Trophoblast cell (in vitro differentiated cells and primary cell): ENCODE data around the gene ULBP2.
"Not testable (repeated sequence)": the region's sequence is repeated elsewhere in the genome, so short reads cannot be mapped to it uniquely, and the experiment has no call there.

Experiments used
- DNase-seq, 2 donors: peaks; one replicate each; pipeline ENCODE4 v3.0.0-alpha.2; 2016
- H2AFZ ChIP-seq: 2 replicates; pipeline ENCODE4 v1.6.1; 2013; ENCODE audit warnings: low read length, moderate library complexity, mild to moderate bottlenecking; ENCODE audit not compliant: insufficient read depth, poor library complexity
- H2AK5ac ChIP-seq: 2 replicates; pipeline ENCODE4 v1.6.1; 2013; ENCODE audit warnings: mild to moderate bottlenecking, low read length
- H2BK120ac ChIP-seq: 2 replicates; pipeline ENCODE4 v1.6.1; 2013; ENCODE audit warnings: low read length, mild to moderate bottlenecking, moderate library complexity; ENCODE audit not compliant: insufficient read depth, poor library complexity
- H2BK12ac ChIP-seq: 2 replicates; pipeline ENCODE4 v1.6.1; 2013; ENCODE audit warnings: mild to moderate bottlenecking, low read length, moderate library complexity
- H2BK5ac ChIP-seq: 2 replicates; pipeline ENCODE4 v1.6.1; 2013; ENCODE audit warnings: low read length, low read depth, moderate library complexity, mild to moderate bottlenecking; ENCODE audit not compliant: poor library complexity
- H3K14ac ChIP-seq: 2 replicates; pipeline ENCODE4 v1.6.1; 2013; ENCODE audit warnings: mild to moderate bottlenecking, low read length
- H3K18ac ChIP-seq: 2 replicates; pipeline ENCODE4 v1.6.1; 2013; ENCODE audit warnings: mild to moderate bottlenecking, low read length
- H3K23ac ChIP-seq: 2 replicates; pipeline ENCODE4 v1.6.1; 2013; ENCODE audit warnings: low read length
- H3K27ac ChIP-seq: 2 replicates; pipeline ENCODE4 v1.5.1; 2013; ENCODE audit warnings: low read depth, mild to moderate bottlenecking, inconsistent platforms, low read length, moderate library complexity
- H3K27me3 ChIP-seq: 2 replicates; pipeline ENCODE4 v1.6.1; 2013; ENCODE audit warnings: inconsistent platforms, mild to moderate bottlenecking, low read length, moderate library complexity; ENCODE audit not compliant: insufficient read depth
- H3K36me3 ChIP-seq, 2 experiments: 1 replicate in 1 of 2; 2 replicates in 1 of 2; pipeline ENCODE4 v1.6.1; 2013; ENCODE audit warnings: low read length in 2 of 2, mild to moderate bottlenecking in 2 of 2, moderate library complexity in 1 of 2; ENCODE audit not compliant: insufficient read depth in 2 of 2, control insufficient read depth in 1 of 2
- H3K4ac ChIP-seq: 2 replicates; pipeline ENCODE4 v1.6.1; 2013; ENCODE audit warnings: low read depth, mild to moderate bottlenecking, low read length, moderate library complexity
- H3K4me1 ChIP-seq, 2 experiments: 1 replicate in 1 of 2; 2 replicates in 1 of 2; pipeline ENCODE4 v1.6.1; 2013; ENCODE audit warnings: low read length in 2 of 2, mild to moderate bottlenecking in 2 of 2, moderate library complexity in 1 of 2; ENCODE audit not compliant: insufficient read depth in 2 of 2, control insufficient read depth in 1 of 2
- H3K4me2 ChIP-seq: 2 replicates; pipeline ENCODE4 v1.6.1; 2013; ENCODE audit warnings: inconsistent platforms, mild to moderate bottlenecking, low read length, moderate library complexity
- H3K4me3 ChIP-seq: 2 replicates; pipeline ENCODE4 v1.5.1; 2013; ENCODE audit warnings: mild to moderate bottlenecking, low read depth, low read length, inconsistent platforms
- H3K79me1 ChIP-seq: one replicate; pipeline ENCODE4 v1.6.1; 2013; ENCODE audit warnings: low read length
- H3K79me2 ChIP-seq: 2 replicates; pipeline ENCODE4 v1.6.1; 2013; ENCODE audit warnings: low read length, mild to moderate bottlenecking; ENCODE audit not compliant: control insufficient read depth, insufficient read depth, poor library complexity
- H3K9ac ChIP-seq: 2 replicates; pipeline ENCODE4 v1.6.1; 2013; ENCODE audit warnings: mild to moderate bottlenecking, low read length
- H3K9me3 ChIP-seq: 2 replicates; pipeline ENCODE4 v1.6.1; 2013; ENCODE audit warnings: low read depth, mild to moderate bottlenecking, control low read depth, inconsistent platforms, low read length; ENCODE audit not compliant: insufficient read depth
- H4K12ac ChIP-seq: 2 replicates; pipeline ENCODE4 v1.6.1; 2013; ENCODE audit warnings: low read depth, mild to moderate bottlenecking, low read length, moderate library complexity
- H4K8ac ChIP-seq: 2 replicates; pipeline ENCODE4 v1.6.1; 2013; ENCODE audit warnings: low read depth, mild to moderate bottlenecking, low read length, moderate library complexity
- H4K91ac ChIP-seq: one replicate; pipeline ENCODE4 v1.6.1; 2013; ENCODE audit warnings: low read depth, mild to moderate bottlenecking, low read length, moderate library complexity
- WGBS: extraction: QIAGEN DNeasy Blood & Tissue Kit; methylation state at CpG from one replicate; pipeline ENCODE4 v1.1.7; 2013; ENCODE audit warnings: missing lambda C conversion rate; ENCODE audit not compliant: insufficient read length, insufficient coverage; ENCODE audit errors: extremely low coverage; 5-methylcytosine and 5-hydroxymethylcytosine counted together

Gene ULBP2

DNA sequence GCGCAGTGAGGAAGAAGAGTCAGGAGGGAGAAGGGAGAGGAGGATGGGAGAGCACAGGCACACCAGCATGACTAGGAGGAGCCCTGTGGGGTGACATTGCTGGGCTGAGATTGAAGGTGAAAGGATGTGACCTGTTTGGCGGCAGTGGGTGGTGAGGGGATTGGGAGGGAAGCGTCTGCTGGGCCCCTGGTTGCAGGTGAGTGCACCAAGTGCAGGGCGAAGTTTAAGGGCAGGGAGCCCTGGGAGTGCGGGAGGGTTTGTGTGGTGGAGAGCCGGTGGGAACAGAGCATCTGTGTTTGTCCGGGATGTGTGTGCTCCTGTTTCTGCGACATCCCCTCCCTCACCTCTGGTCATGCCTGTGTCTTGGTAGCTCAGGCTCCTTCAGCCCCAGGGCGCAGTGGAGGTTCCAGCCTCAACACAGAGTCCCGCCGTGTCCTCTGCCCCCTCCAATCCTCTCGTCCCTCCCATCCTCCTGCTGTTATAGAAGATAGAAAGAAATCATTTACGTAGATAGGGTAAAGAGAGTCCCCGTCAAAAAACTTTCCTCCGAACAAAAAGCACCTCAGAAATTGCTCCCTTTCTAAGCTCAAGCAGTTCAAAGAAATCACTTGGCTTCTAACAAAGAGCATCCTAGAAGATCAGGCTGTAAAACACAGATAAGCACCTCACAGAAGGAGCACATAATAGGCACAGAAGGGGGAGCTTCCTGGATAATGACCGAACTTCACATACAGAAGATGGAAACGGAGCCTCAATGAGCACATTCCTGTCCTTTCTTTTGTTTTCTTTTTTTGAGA lies 46.9 kb downstream of the ULBP2 start:
- no peak overlapping the region for H2BK12ac ChIP-seq
- H4K8ac ChIP-seq: no peak overlapping the region
- no peak overlapping the region for H3K9ac ChIP-seq
- no peak overlapping the region for H3K18ac ChIP-seq
- no CpG with 5 or more reads among the region's 17 CpGs for WGBS
- no peak overlapping the region for H4K91ac ChIP-seq
- no peak overlapping the region for H3K4ac ChIP-seq
- H2AK5ac ChIP-seq: no peak overlapping the region
- no peaks in the 10 kb centered on the region for H3K79me1 ChIP-seq
- peaks cover 12% of the 10 kb centered on the region for H3K9me3 ChIP-seq
- no peak overlapping the region for H3K14ac ChIP-seq
- no peak for DNase-seq
- H3K79me2 ChIP-seq: no peaks in the 10 kb centered on the region
- H3K27ac ChIP-seq: no peak overlapping the region
- H2BK120ac ChIP-seq: no peak overlapping the region
- H3K36me3 ChIP-seq: peaks cover 0 to 2% of the 10 kb centered on the region in 2 experiments
- H3K4me1 ChIP-seq: peaks cover 0 to 2% of the 10 kb centered on the region in 2 experiments
- no peak overlapping the region for H2BK5ac ChIP-seq
- no peak overlapping the region for H4K12ac ChIP-seq
- H3K4me3 ChIP-seq: no peak overlapping the region
- H3K27me3 ChIP-seq: peaks cover 65% of the 10 kb centered on the region
- no peak overlapping the region for H2AFZ ChIP-seq
- no peak overlapping the region for H3K23ac ChIP-seq
- no peak overlapping the region for H3K4me2 ChIP-seq

DNA sequence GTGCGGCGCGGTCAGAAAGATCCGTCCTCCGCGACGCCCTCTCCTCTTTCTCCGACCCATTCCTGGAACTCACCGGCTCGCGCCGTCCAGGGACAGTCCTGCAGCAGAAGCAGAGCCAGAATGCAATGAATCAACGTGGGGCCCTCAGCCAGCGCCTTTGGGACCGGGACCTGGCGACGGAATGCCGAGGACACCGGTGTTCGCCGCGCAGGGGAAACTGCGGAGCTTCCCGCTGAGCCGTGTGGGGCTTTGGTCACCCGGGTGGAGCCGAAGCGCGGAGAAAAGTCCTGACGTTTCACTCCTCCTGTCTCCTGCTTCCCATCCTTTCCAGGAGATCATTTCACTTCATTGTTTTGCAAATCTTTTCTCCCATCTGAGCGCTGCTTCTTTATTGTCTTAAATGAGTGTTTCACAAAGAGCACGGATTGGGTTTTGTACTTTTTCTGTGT lies 48.4 kb downstream of the ULBP2 start:
- WGBS: no CpG with 5 or more reads among the region's 32 CpGs
- H3K23ac ChIP-seq: no peak overlapping the region

DNA sequence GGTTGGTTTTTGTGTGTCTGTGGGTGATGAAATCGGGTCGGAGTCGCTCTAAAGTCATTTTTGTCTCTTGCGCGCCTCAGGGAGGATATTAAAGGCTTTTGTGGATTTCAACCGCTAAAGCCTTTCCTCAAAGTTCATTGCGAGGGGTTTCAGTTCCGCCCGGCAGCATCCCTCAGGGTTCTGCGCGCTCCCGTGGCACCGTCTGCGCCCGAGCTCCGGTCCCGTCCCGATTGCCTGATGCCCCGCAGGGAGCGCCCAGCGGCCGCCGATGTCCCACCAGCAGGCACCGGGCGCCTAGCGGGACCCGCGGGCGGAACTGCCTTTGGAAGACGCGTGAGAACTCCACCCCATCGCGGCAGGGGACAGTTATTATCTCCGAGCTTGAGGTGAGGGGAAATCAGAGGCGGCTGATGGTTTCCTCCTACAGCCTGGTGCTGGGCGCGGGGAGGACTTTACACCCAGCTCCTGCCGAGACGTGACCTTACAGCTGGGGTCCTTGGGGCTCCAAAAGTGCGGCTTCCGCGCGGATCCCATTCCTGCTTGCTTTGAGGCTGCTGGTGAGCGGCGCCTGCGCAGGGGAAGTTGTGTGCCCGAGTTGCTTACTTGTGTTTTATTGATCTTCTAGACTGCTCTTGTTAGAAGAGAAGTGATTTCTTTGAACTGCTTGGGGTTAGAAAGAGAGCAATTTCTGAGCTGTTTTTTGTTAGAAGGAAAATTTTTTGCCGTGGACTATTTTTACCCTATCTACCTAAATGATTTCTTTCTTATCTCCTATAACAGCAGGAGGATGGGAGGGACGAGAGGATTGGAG lies 49.1 kb downstream of the ULBP2 start:
- H3K4me1 ChIP-seq: peaks cover 0 to 2% of the 10 kb centered on the region in 2 experiments
- H3K79me1 ChIP-seq: no peaks in the 10 kb centered on the region
- no peak overlapping the region for H2BK5ac ChIP-seq
- H2BK120ac ChIP-seq: no peak overlapping the region
- no peaks in the 10 kb centered on the region for H3K79me2 ChIP-seq
- H3K27me3 ChIP-seq: peaks cover 52% of the 10 kb centered on the region
- no peak overlapping the region for H3K4me3 ChIP-seq
- H4K91ac ChIP-seq: no peak overlapping the region
- no peaks in the 10 kb centered on the region for H3K36me3 ChIP-seq
- no peak overlapping the region for H3K9ac ChIP-seq
- H4K12ac ChIP-seq: no peak overlapping the region
- DNase-seq: peak in 1 of 2 donors; percentile 32
- peaks cover 8% of the 10 kb centered on the region for H3K9me3 ChIP-seq
- no peak overlapping the region for H2AFZ ChIP-seq
- H4K8ac ChIP-seq: no peak overlapping the region
- H3K4ac ChIP-seq: no peak overlapping the region
- no peak overlapping the region for H3K27ac ChIP-seq
- no CpG with 5 or more reads among the region's 49 CpGs for WGBS
- H3K4me2 ChIP-seq: peak overlapping the region; percentile 44
- no peak overlapping the region for H3K18ac ChIP-seq
- no peak overlapping the region for H3K14ac ChIP-seq
- no peak overlapping the region for H3K23ac ChIP-seq
- H2BK12ac ChIP-seq: no peak overlapping the region
- H2AK5ac ChIP-seq: no peak overlapping the region

More for the DNA sequence above, 48.4 kb downstream of the ULBP2 start:
- H2BK5ac ChIP-seq: no peak overlapping the region
- no peak for DNase-seq
- H3K4me3 ChIP-seq: no peak overlapping the region
- H3K9me3 ChIP-seq: peaks cover 10% of the 10 kb centered on the region
- H3K36me3 ChIP-seq: no peaks in the 10 kb centered on the region
- no peak overlapping the region for H4K91ac ChIP-seq
- H2BK120ac ChIP-seq: no peak overlapping the region
- peaks cover 0 to 2% of the 10 kb centered on the region in 2 experiments for H3K4me1 ChIP-seq
- H3K4ac ChIP-seq: no peak overlapping the region
- no peak overlapping the region for H2AFZ ChIP-seq
- no peaks in the 10 kb centered on the region for H3K79me1 ChIP-seq
- no peak overlapping the region for H4K12ac ChIP-seq
- no peaks in the 10 kb centered on the region for H3K79me2 ChIP-seq
- no peak overlapping the region for H4K8ac ChIP-seq
- H3K4me2 ChIP-seq: no peak overlapping the region
- no peak overlapping the region for H3K27ac ChIP-seq
- H2AK5ac ChIP-seq: no peak overlapping the region
- no peak overlapping the region for H3K14ac ChIP-seq
- no peak overlapping the region for H3K9ac ChIP-seq
- peaks cover 59% of the 10 kb centered on the region for H3K27me3 ChIP-seq
- H2BK12ac ChIP-seq: no peak overlapping the region
- H3K18ac ChIP-seq: no peak overlapping the region

DNA sequence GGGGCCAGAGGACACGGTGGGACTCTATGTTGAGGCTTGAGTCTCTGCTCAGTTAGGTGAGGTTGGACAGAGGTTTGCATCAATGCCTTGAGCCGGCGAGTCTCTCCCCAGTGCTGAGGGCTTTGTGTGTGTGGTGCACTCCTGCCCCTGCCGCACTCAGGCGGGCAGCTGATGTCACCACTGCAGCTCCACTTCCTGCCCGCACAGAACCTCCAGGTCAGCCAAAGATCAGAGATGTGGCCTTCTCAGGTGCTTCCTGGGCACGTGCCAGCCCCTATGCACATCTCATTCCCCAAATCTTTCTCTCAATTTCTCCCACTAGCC lies 49.6 kb downstream of the ULBP2 start:
- not testable (repeated sequence) for H2BK12ac ChIP-seq, H3K4me2 ChIP-seq, H3K79me2 ChIP-seq, H3K9ac ChIP-seq, H4K12ac ChIP-seq, H3K4me1 ChIP-seq, H3K4ac ChIP-seq, H3K36me3 ChIP-seq, H2AK5ac ChIP-seq, H4K91ac ChIP-seq, H3K23ac ChIP-seq, H4K8ac ChIP-seq, H2BK120ac ChIP-seq, H2BK5ac ChIP-seq, H3K79me1 ChIP-seq, H2AFZ ChIP-seq, DNase-seq, H3K18ac ChIP-seq, H3K27ac ChIP-seq, H3K14ac ChIP-seq, H3K4me3 ChIP-seq, H3K9me3 ChIP-seq
- no CpG with 5 or more reads among the region's 7 CpGs for WGBS
- H3K27me3 ChIP-seq: peaks cover 49% of the 10 kb centered on the region
